ENCODE data around the gene GATA1. TPM values are rescaled to one million over a fixed set of nuclear protein-coding genes. Genes with fewer than 3 reads are reported as not detected.

The GATA1 gene
- total RNA-seq, 1 experiment from 2014 or later: 0.34 TPM

GRCh38 chrX:48790477-48790876 lies 4.1 kb downstream of the GATA1 start (continued):
- no peak for TF ChIP-seq REST (IDR thresholded peaks at IDR 0.05; ENCODE audit: low read depth)

GRCh38 chrX:48791063-48791820 lies 4.9 kb downstream of the GATA1 start:
- DNase-seq (ENCODE audit: low read depth, low spot score) (no peak), ATAC-seq (no peak)
- no peak overlapping the region for H3K4me2 ChIP-seq (ENCODE audit: low read length)
- H4K20me1 ChIP-seq (ENCODE audit: insufficient read depth): no peaks in the 10 kb centered on the region
- H3K4me3 ChIP-seq (replicated peaks in 1 of 2; ENCODE audit: low read depth in 1 of 2, low read length in 2 of 2): no peak overlapping the region
- RAD21 ChIA-PET (ENCODE audit: low non-redundant PET in 1 of 2, low total read pairs in 2 of 2, uncharacterized antibody in 2 of 2, unreplicated experiment in 2 of 2): no interaction called here
- POLR2A ChIA-PET: no interaction called here
- H3K27ac ChIP-seq (ENCODE audit: low read depth, low read length): no peak overlapping the region
- peaks cover 11 to 19% of the 10 kb centered on the region in 2 experiments for H3K4me1 ChIP-seq (ENCODE audit: control insufficient read depth in 1 of 2, insufficient read depth in 2 of 2, low read length in 2 of 2)
- no peaks in the 10 kb centered on the region for H3K36me3 ChIP-seq (ENCODE audit: control insufficient read depth in 1 of 2, insufficient read depth in 2 of 2, low read length in 2 of 2)
- no peaks in the 10 kb centered on the region for H3K27me3 ChIP-seq (ENCODE audit: insufficient read depth, low read length)
- no peaks in the 10 kb centered on the region for H3K9me2 ChIP-seq (ENCODE audit: insufficient read depth)
- no peak overlapping the region for H3K9ac ChIP-seq (ENCODE audit: low read length)
- no peaks in the 10 kb centered on the region for H3K79me2 ChIP-seq (ENCODE audit: insufficient read depth, low read length)
- CTCF ChIA-PET: no interaction called here
- H2AFZ ChIP-seq (ENCODE audit: low read depth, low read length, poor library complexity, severe bottlenecking): no peak overlapping the region
- BruUV-seq (replicated peaks): no TSS peak
- intact Hi-C loops (cut with micrococcal nuclease): no loop called here
- TF ChIP-seq ZNF274 (IDR thresholded peaks at IDR 0.05; ENCODE audit: low read depth, low read length): no peak
- no peak for TF ChIP-seq JUND (IDR thresholded peaks at IDR 0.05)
- TF ChIP-seq ZFX (IDR thresholded peaks at IDR 0.05): no peak
- no peak for TF ChIP-seq ATF3 (IDR thresholded peaks at IDR 0.05)
- TF ChIP-seq EZH2phosphoT487 (IDR thresholded peaks at IDR 0.05; ENCODE audit: borderline replicate concordance): no peak
- no peak for TF ChIP-seq ELF1 (IDR thresholded peaks at IDR 0.05; ENCODE audit: borderline replicate concordance, low read depth)
- no peak for TF ChIP-seq EGR1 (IDR thresholded peaks at IDR 0.05; ENCODE audit: low read depth)
- TF ChIP-seq FOSL1 (IDR thresholded peaks at IDR 0.05; ENCODE audit: low read depth): no peak
- no peak for TF ChIP-seq SRF (IDR thresholded peaks at IDR 0.05; ENCODE audit: low read depth)
- TF ChIP-seq CEBPB (IDR thresholded peaks at IDR 0.05; ENCODE audit: low read depth): no peak
- TF ChIP-seq MAX (IDR thresholded peaks at IDR 0.05): no peak
- no peak for TF ChIP-seq REST (IDR thresholded peaks at IDR 0.05; ENCODE audit: low read depth)
- no peak for TF ChIP-seq SIN3A (IDR thresholded peaks at IDR 0.05; ENCODE audit: low read depth)
- no peak for TF ChIP-seq POLR2A (IDR thresholded peaks at IDR 0.05; ENCODE audit: borderline replicate concordance, extremely low read depth, insufficient read depth, insufficient read length)
- TF ChIP-seq YY1 (IDR thresholded peaks at IDR 0.05; ENCODE audit: extremely low read depth, insufficient replicate concordance, low read depth, low read length): no peak
- no peak for TF ChIP-seq EZH2 (IDR thresholded peaks at IDR 0.05)
- H3K9me3 ChIP-seq (ENCODE audit: control insufficient read depth in 1 of 2, insufficient read depth in 1 of 2, low read depth in 1 of 2, low read length in 2 of 2): no peaks in the 10 kb centered on the region
